SK-N-SH (cell line): ENCODE data around the gene SRGAP1. TPM values are rescaled to one million over a fixed set of nuclear protein-coding genes. Genes with fewer than 3 reads are reported as not detected.

Experiments
- CTCF ChIA-PET: fragments of 300-600, 350-600 bp; formaldehyde crosslinking; extraction: SDS; loops from one replicate; lab custom pipeline; 2021; lab: Yijun Ruan, JAX
- POLR2A ChIA-PET: fragments of 350-600 bp; sonication (Branson Sonifier 250); formaldehyde crosslinking; extraction: SDS; loops from one replicate; lab custom pipeline; 2020; ENCODE audit warnings: antibody characterized with exemption, inconsistent platforms; lab: Yijun Ruan, JAX
- DNase-seq: peaks from one replicate; pipeline ENCODE4 v3.0.0; 2012
- H2AFZ ChIP-seq: fragments of 200-600 bp; sonication (generic); 2 replicates; pipeline ENCODE4 v1.8.1; 2016; ENCODE audit warnings: antibody characterized with exemption, mild to moderate bottlenecking, low read depth
- H3F3A ChIP-seq: fragments of 200-600 bp; sonication (generic); replicated peaks from 2 replicates; pipeline ENCODE3; 2016; ENCODE audit warnings: antibody characterized with exemption, mild to moderate bottlenecking; ENCODE audit not compliant: insufficient read depth
- H3K27ac ChIP-seq, 2 experiments: fragments of 200-500 bp in 1 of 2; fragments of 200-600 bp in 1 of 2; sonication (Bioruptor generic) in 1 of 2; sonication (generic), shearing (Covaris generic) in 1 of 2; 2 replicates each; pipeline versions ENCODE4 v1.5.1 to v1.6.1; 2014 to 2016; ENCODE audit warnings: low read depth in 2 of 2, inconsistent platforms in 1 of 2, low read length in 1 of 2, mild to moderate bottlenecking in 1 of 2, mixed read lengths in 1 of 2
- H3K27me3 ChIP-seq: fragments of 200-600 bp; sonication (generic), shearing (Covaris generic); 2 replicates; pipeline ENCODE4 v1.6.1; 2016; ENCODE audit warnings: mixed run types; ENCODE audit not compliant: insufficient read depth
- H3K36me3 ChIP-seq, 2 experiments: fragments of 200-500 bp in 1 of 2; fragments of 200-600 bp in 1 of 2; sonication (Bioruptor generic) in 1 of 2; sonication (generic) in 1 of 2; replicated peaks in 1 of 2; 2 replicates each; pipeline versions ENCODE3 to v1.5.1; 2014 to 2016; ENCODE audit warnings: low read length in 1 of 2, mild to moderate bottlenecking in 1 of 2; ENCODE audit not compliant: insufficient read depth in 2 of 2, control insufficient read depth in 1 of 2
- H3K4me1 ChIP-seq, 2 experiments: fragments of 200-500 bp in 1 of 2; fragments of 200-600 bp in 1 of 2; sonication (Bioruptor generic) in 1 of 2; sonication (generic), shearing (Covaris generic) in 1 of 2; 2 replicates each; pipeline versions ENCODE4 v1.5.1 to v1.6.1; 2014 to 2016; ENCODE audit warnings: low read depth in 1 of 2, low read length in 1 of 2, mixed run types in 1 of 2; ENCODE audit not compliant: insufficient read depth in 2 of 2, control insufficient read depth in 1 of 2
- H3K4me2 ChIP-seq: fragments of 200-600 bp; sonication (generic), shearing (Covaris generic); 2 replicates; pipeline ENCODE4 v1.6.1; 2017; ENCODE audit warnings: mixed run types
- H3K4me3 ChIP-seq, 2 experiments: fragments of 200-500 bp in 1 of 2; fragments of 200-600 bp in 1 of 2; sonication (Bioruptor generic) in 1 of 2; sonication (generic), shearing (Covaris generic) in 1 of 2; 2 replicates each; pipeline versions ENCODE4 v1.5.1 to v1.8.1; 2014 to 2016; ENCODE audit warnings: low read depth in 2 of 2, inconsistent platforms in 1 of 2, low read length in 1 of 2, mild to moderate bottlenecking in 1 of 2, mixed read lengths in 1 of 2, moderate library complexity in 1 of 2
- H3K79me2 ChIP-seq: fragments of 200-600 bp; sonication (generic); 2 replicates; pipeline ENCODE4 v1.8.1; 2017; ENCODE audit warnings: mild to moderate bottlenecking; ENCODE audit not compliant: insufficient read depth
- H3K9ac ChIP-seq: fragments of 200-600 bp; sonication (generic); 2 replicates; pipeline ENCODE4 v1.6.1; 2017; ENCODE audit warnings: mixed run types
- H3K9me2 ChIP-seq: fragments of 200-600 bp; sonication (generic); 2 replicates; pipeline ENCODE4 v1.6.1; 2017; ENCODE audit warnings: mixed run types
- H3K9me3 ChIP-seq: fragments of 200-600 bp; sonication (generic); 2 replicates; pipeline ENCODE4 v1.6.1; 2017; ENCODE audit warnings: mixed run types, mild to moderate bottlenecking, moderate library complexity
- H4K20me1 ChIP-seq: fragments of 200-600 bp; sonication (generic); 2 replicates; pipeline ENCODE4 v1.6.1; 2017; ENCODE audit warnings: mild to moderate bottlenecking, mixed run types; ENCODE audit not compliant: insufficient read depth
- CTCF ChIP-seq: fragments of 200-600 bp; sonication (generic); IDR thresholded peaks from 2 replicates; pipeline ENCODE4 v1.6.1; 2017; ENCODE audit warnings: antibody characterized with exemption, mild to moderate bottlenecking, moderate library complexity
- IRF3 ChIP-seq: fragments of 150-350 bp; IDR thresholded peaks from 2 replicates; pipeline ENCODE4 v1.6.1; 2016; ENCODE audit warnings: mild to moderate bottlenecking, low read depth, low read length
- NFIC ChIP-seq: IDR thresholded peaks from 2 replicates; pipeline ENCODE4 v1.4.0; 2012; ENCODE audit warnings: borderline replicate concordance
- PBX3 ChIP-seq: IDR thresholded peaks from 2 replicates; pipeline ENCODE4; 2012
- RFX5 ChIP-seq: IDR thresholded peaks from 2 replicates; pipeline ENCODE4 v1.6.1; 2012; ENCODE audit warnings: mild to moderate bottlenecking, improper control_type of control experiment, low read length
- TCF12 ChIP-seq: IDR thresholded peaks from 2 replicates; pipeline ENCODE4 v1.4.0; 2012
- USF1 ChIP-seq: IDR thresholded peaks from 2 replicates; pipeline ENCODE4 v1.4.0; 2012; ENCODE audit warnings: low read depth, borderline replicate concordance
- ZBTB33 ChIP-seq: IDR thresholded peaks from 2 replicates; pipeline ENCODE4 v1.4.0; 2012; ENCODE audit warnings: low read depth, borderline replicate concordance
- WGBS: methylation state at CpG from one replicate; pipeline ENCODE4 v1.1.6; 2017; ENCODE audit warnings: low lambda C conversion rate; 5-methylcytosine and 5-hydroxymethylcytosine counted together
- polyA plus RNA-seq, 3 experiments: library from polyadenylated mRNA; depleted of rRNA; stranded (reverse); fragments of >200 nt; gene quantifications; 2 replicates each; pipeline ENCODE4 v1.2.3, GENCODE V29; 2012

The SRGAP1 gene
- polyA plus RNA-seq, 1 of the 3 experiments (the other 2 are of a cell fraction), result 2.6 TPM

- Histone ChIP-seq H3K4me3 (no peak overlapping the region), H4K20me1 (no peaks in the 10 kb centered on the region), H3K4me2 (0 out of 2 replicates have a peak overlapping the region, but pooled peaks have one; percentile 2), H2AFZ (no peak overlapping the region), H3K27ac (peak overlapping the region; percentile 12 to 41; a peak in 3 of 4 replicates), H3K79me2 (no peaks in the 10 kb centered on the region), H3K9ac (no peak overlapping the region), H3K36me3 (peaks cover 8 to 27% of the 10 kb centered on the region in 2 experiments), H3K27me3 (no peaks in the 10 kb centered on the region), H3F3A (peaks cover 6% of the 10 kb centered on the region), H3K9me3 (no peaks in the 10 kb centered on the region), H3K4me1 (peaks cover 7 to 20% of the 10 kb centered on the region in 2 experiments; a peak in 3 of 4 replicates), H3K9me2 (no peaks in the 10 kb centered on the region)
- WGBS, result 64% methylated on average over 2 of the region's 2 CpGs
- TF ChIP-seq TCF12 (peak; percentile 72), ZBTB33 (no peak), IRF3 (no peak), RFX5 (no peak), CTCF (no peak), USF1 (no peak), NFIC (peak; percentile 66), PBX3 (0 out of 2 replicates have a peak, but pooled peaks have one; percentile 15)
- ChIA-PET POLR2A (no interaction called here), CTCF (interaction anchor here (0.7 to 1.3 kb wide), 5 partner anchors 15 to 259 kb away, joined by 3 to 6 read pairs (median 4); partner anchors contain the start of gene SRGAP1)
- no peak for DNase-seq
Measured at GRCh38 chr12:64098709-64099354, 254.3 kb downstream of the SRGAP1 start.
